ENCODE results near the gene HNF1B.
A peak's percentile ranks its signal among the peaks of the same experiment; 100 is the strongest.

HNF1B gene

DNA sequence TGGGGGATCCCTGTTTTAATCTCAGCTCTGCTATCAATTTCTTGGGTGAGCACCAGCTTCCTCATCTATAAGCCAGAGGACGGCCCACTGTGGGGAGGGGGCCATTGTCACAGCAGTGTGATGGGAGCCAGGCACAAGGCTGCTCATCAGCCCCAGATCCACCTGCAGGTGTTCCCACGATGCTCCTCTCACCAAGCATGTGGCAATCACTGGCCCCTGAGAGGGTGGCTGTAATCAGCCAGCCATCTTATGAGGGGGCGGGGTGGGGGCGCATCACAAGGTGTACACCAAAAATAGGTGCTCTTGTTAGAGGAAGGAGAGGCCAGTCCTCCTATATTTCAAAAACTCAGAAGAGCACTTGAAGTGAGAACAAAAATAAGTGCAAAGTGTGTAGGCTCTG, 31.2 kb downstream of the HNF1B start:
- H3K4me3 ChIP-seq (ENCODE audit: low read depth, low read length) = no peak overlapping the region
- DNase-seq (ENCODE audit: low read depth) = no peak
- in situ Hi-C loops (cut with HindIII; ENCODE audit: low sequenced_read_pairs) = no loop called here
- TF ChIP-seq CTCF (IDR thresholded peaks at IDR 0.05; ENCODE audit: low read depth, low read length, missing control alignments) = no peak

- TF ChIP-seq CTCF (IDR thresholded peaks at IDR 0.05; ENCODE audit: low read depth, low read length, missing control alignments) = no peak
- no peak for DNase-seq (ENCODE audit: low read depth)
- H3K4me3 ChIP-seq (ENCODE audit: low read depth, low read length) = no peak overlapping the region
- in situ Hi-C loops (cut with HindIII; ENCODE audit: low sequenced_read_pairs) = no loop called here
Measured at GRCh38 chr17:37713028-37713431, 31.8 kb downstream of the HNF1B start.

DNA sequence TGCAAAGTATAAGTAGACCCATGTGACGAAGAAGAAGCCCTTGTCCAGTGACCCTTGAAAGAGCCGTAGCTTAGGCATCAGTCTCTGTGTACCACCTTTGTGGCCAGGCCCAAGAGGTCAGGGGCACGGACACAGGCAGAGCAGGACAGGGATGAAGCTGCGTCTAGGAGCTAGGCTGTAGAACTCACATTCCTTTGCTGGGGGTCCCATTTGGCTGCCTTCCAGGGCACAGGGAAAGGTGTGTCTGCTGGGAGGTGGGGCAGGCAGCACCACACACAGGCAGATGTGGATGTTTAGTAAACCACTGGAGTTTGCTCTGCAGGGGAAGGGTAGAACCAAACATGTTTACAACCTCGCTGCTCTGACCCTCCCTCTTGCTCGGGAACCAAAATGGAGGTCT, 33.7 kb downstream of the HNF1B start:
- DNase-seq (ENCODE audit: low read depth) = no peak
- H3K4me3 ChIP-seq (ENCODE audit: low read depth, low read length) = no peak overlapping the region
- no peak for TF ChIP-seq CTCF (IDR thresholded peaks at IDR 0.05; ENCODE audit: low read depth, low read length, missing control alignments)
- in situ Hi-C loops (cut with HindIII; ENCODE audit: low sequenced_read_pairs) = no loop called here

DNA sequence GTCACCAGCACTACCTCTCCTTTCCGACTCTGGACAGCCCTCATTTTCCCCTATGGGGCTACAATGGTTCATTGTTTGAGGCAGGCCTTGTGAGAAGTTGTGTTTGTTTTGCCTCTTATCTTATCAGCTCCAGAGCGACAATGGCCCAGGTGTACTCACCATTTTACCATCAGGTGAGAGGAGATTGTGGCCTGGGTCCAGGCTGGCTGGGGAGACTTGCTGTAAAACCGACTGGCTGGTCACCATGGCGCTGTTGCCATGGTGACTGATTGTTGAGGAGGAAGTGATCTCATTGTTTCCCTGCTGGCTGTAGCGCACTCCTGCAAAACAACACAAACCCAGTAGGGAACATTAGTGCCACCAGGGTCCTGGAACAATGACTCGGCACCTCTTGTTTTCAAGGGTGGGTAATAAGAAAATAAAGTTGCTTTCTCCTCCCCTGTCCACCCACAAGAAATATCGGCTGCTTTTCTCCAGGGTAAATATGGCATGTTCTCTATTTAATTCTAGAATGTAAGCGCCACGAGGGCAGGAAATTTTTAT, 34.4 kb downstream of the HNF1B start:
- in situ Hi-C loops (cut with HindIII; ENCODE audit: low sequenced_read_pairs) = no loop called here
- H3K4me3 ChIP-seq (ENCODE audit: low read depth, low read length) = no peak overlapping the region

GRCh38 chr17:37708616-37709212, 36.1 kb downstream of the HNF1B start:
- in situ Hi-C loops (cut with HindIII; ENCODE audit: low sequenced_read_pairs) = no loop called here
- TF ChIP-seq CTCF (IDR thresholded peaks at IDR 0.05; ENCODE audit: low read depth, low read length, missing control alignments) = no peak
- no peak for DNase-seq (ENCODE audit: low read depth)
- H3K4me3 ChIP-seq (ENCODE audit: low read depth, low read length) = no peak overlapping the region

More for the DNA sequence above, 34.4 kb downstream of the HNF1B start:
- DNase-seq (ENCODE audit: low read depth) = peak; percentile 37
- no peak for TF ChIP-seq CTCF (IDR thresholded peaks at IDR 0.05; ENCODE audit: low read depth, low read length, missing control alignments)

DNA sequence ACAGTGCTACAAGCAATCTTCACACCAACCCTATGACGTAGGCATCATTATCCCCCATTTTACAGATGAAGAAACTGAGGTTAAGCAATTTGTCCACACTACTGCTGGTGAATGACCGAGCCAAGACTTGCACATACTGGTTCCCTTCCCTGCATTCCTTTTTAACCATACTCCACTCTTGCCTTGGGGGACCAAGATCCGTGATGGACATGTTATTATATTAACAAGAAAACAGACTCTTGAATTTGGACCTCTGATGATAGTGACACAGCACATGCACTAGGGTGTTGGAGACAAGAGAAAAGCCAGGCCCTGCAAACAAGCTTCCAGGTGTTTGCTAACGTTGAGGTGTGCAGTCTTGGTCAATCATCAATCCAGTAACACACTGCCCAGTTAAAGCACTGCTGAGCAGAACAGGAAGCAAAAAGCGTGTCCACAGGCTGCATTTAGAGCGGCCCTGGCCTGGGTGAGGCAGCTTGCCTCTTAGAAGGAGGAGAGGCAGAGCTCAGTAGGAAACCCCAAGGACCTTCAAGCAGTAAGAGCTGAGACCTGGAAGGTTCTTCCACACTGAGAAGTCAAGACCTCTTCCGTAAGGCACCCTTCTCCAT, 36.7 kb downstream of the HNF1B start:
- no peak for TF ChIP-seq CTCF (IDR thresholded peaks at IDR 0.05; ENCODE audit: low read depth, low read length, missing control alignments)
- in situ Hi-C loops (cut with HindIII; ENCODE audit: low sequenced_read_pairs) = no loop called here

More for the DNA sequence above, 36.7 kb downstream of the HNF1B start:
- DNase-seq (ENCODE audit: low read depth) = no peak
- no peak overlapping the region for H3K4me3 ChIP-seq (ENCODE audit: low read depth, low read length)
